Measurements from ENCODE around the gene KCNJ3. TPM values are rescaled to one million over a fixed set of nuclear protein-coding genes. Genes with fewer than 3 reads are reported as not detected.
A peak's percentile ranks its signal among the peaks of the same experiment; 100 is the strongest.

Gene KCNJ3
- total RNA-seq (2016; rRNA removed; fragmentation: Illumina TruSeq; extraction: Trizol) (not detected in 2 replicates), polyA plus RNA-seq (2011; rRNA removed) (not detected in 2 replicates), polyA minus RNA-seq (2011; rRNA and poly(A)+ RNA removed; ENCODE audit: low replicate concordance) (not detected in 2 replicates), Bru-seq, nascent RNA (percentile 2 among the genes with signal in this experiment), BruChase-seq, experiment 1, labeled RNA remaining after a 6-hour chase (not detected), BruChase-seq, experiment 2, labeled RNA remaining after a 2-hour chase (percentile 1 among the genes with signal in this experiment)
- total RNA-seq (2016; cell fraction: cytosol; rRNA removed; fragmentation: Illumina TruSeq; extraction: Trizol; ENCODE audit: low read depth): not detected in 2 replicates
- not detected in 2 replicates for total RNA-seq (2016; cell fraction: insoluble cytoplasmic fraction; rRNA removed; fragmentation: Illumina TruSeq; extraction: Trizol)
- not detected in 2 replicates for total RNA-seq (2016; cell fraction: membrane; rRNA removed; fragmentation: Illumina TruSeq; extraction: Trizol)
- not detected in 2 replicates for total RNA-seq (2016; cell fraction: nucleus; rRNA removed; fragmentation: Illumina TruSeq; extraction: Trizol)
- polyA plus RNA-seq (2011; cell fraction: cytosol; rRNA removed): not detected in 2 replicates
- polyA plus RNA-seq (2011; cell fraction: nucleus; rRNA removed): not detected in 2 replicates
- not detected in 2 replicates for polyA plus RNA-seq (2012)
- polyA plus RNA-seq (2016; cell fraction: cytosol; fragmentation: Illumina TruSeq; extraction: Trizol; ENCODE audit: low read depth): not detected in 2 replicates
- polyA plus RNA-seq (2016; cell fraction: insoluble cytoplasmic fraction; fragmentation: Illumina TruSeq; extraction: Trizol; ENCODE audit: low read depth): not detected in 2 replicates
- polyA plus RNA-seq (2016; cell fraction: membrane; fragmentation: Illumina TruSeq; extraction: Trizol; ENCODE audit: low read depth): not detected in 2 replicates
- polyA plus RNA-seq (2016; cell fraction: nucleus; fragmentation: Illumina TruSeq; extraction: Trizol; ENCODE audit: insufficient read depth, low read depth): not detected in 2 replicates
- not detected in 2 replicates for polyA minus RNA-seq (2011; cell fraction: cytosol; rRNA and poly(A)+ RNA removed)
- not detected in 2 replicates for polyA minus RNA-seq (2011; cell fraction: nucleus; rRNA and poly(A)+ RNA removed)
- long read RNA-seq, experiment 1: 0 reads
- long read RNA-seq, experiment 2: 0 reads

- no peaks in the 10 kb centered on the region for H3K36me3 ChIP-seq (replicated peaks in 1 of 2; ENCODE audit: control insufficient read depth in 1 of 2, insufficient read depth in 2 of 2, low read length in 2 of 2)
- no peaks in the 10 kb centered on the region for H3K79me2 ChIP-seq (ENCODE audit: insufficient read depth, low read length)
- in situ Hi-C loops (cut with HindIII; ENCODE audit: extremely low pct_ligation_motif_present, low pct_unique_long_range_greater_than_20kb): no loop called here
- no peaks in the 10 kb centered on the region for H3K4me1 ChIP-seq (ENCODE audit: insufficient read depth, low read length)
- WGBS (ENCODE audit: low lambda C conversion rate): 13% methylated on average over 15 of the region's 16 CpGs
- ChIA-PET POLR2A (no interaction called here), CTCF (ENCODE audit: low intra/inter-chr PET ratio, low total read pairs) (no interaction called here)
- H3K27ac ChIP-seq (ENCODE audit: extremely low read length, insufficient read depth, low read length): no peak within 1 kb of the TSS
- H3K9ac ChIP-seq (ENCODE audit: insufficient read depth, low read depth, low read length): no peak within 1 kb of the TSS
- BruUV-seq (replicated peaks): no TSS peak
- no peaks in the 10 kb centered on the region for H4K20me1 ChIP-seq (ENCODE audit: insufficient read depth, low read length)
- peaks cover 0 to 20% of the 10 kb centered on the region in 2 experiments; a peak in 3 of 5 replicates for H3K27me3 ChIP-seq (ENCODE audit: control insufficient read depth in 1 of 2, insufficient read depth in 2 of 2, low read length in 2 of 2)
- FAIRE-seq (no peak), ATAC-seq (peak; percentile 36), DNase-seq (ENCODE audit: low spot score) (no peak)
- peak within 1 kb of the TSS in 1 of 3 experiments; percentile 23; a peak in 1 of 6 replicates for H3K4me3 ChIP-seq (replicated peaks in 1 of 3; ENCODE audit: insufficient read depth in 1 of 3, low read depth in 2 of 3, low read length in 3 of 3)
- H3K4me2 ChIP-seq (ENCODE audit: low read depth, low read length): peak within 1 kb of the TSS; percentile 41; the same call in 1 of the 2 replicates
- no peak within 1 kb of the TSS for H2AFZ ChIP-seq (ENCODE audit: low read length)
- intact Hi-C loops (cut with micrococcal nuclease; ENCODE audit: unreplicated experiment): no loop called here
- no peaks in the 10 kb centered on the region for H3K9me3 ChIP-seq (ENCODE audit: low read length)
- TF ChIP-seq RAD21 (CRISPR knock-in tag; IDR thresholded peaks at IDR 0.05) (no peak), ZKSCAN5 (CRISPR knock-in tag; IDR thresholded peaks at IDR 0.05) (no peak), CCDC6 (CRISPR knock-in tag; IDR thresholded peaks at IDR 0.05) (no peak), HDAC1 (CRISPR knock-in tag; IDR thresholded peaks at IDR 0.05) (no peak), ZNF430 (CRISPR knock-in tag; IDR thresholded peaks at IDR 0.05) (no peak), TBX3 (IDR thresholded peaks at IDR 0.05; ENCODE audit: borderline replicate concordance) (no peak), ZNF12 (CRISPR knock-in tag; IDR thresholded peaks at IDR 0.05) (no peak), IRF9 (CRISPR knock-in tag; IDR thresholded peaks at IDR 0.05; ENCODE audit: borderline replicate concordance) (no peak), ZNF260 (CRISPR knock-in tag; IDR thresholded peaks at IDR 0.05; ENCODE audit: borderline replicate concordance, low read depth) (no peak), ZBTB37 (CRISPR knock-in tag; IDR thresholded peaks at IDR 0.05) (no peak), ZNF282 (IDR thresholded peaks at IDR 0.05; ENCODE audit: partially characterized antibody) (no peak), SP2 (CRISPR knock-in tag; IDR thresholded peaks at IDR 0.05) (no peak), SNAPC4 (CRISPR knock-in tag; IDR thresholded peaks at IDR 0.05) (no peak)
Observed at GRCh38 chr2:154698296-154698720, at the start of gene KCNJ3. Gene KCNJ3 (plus strand): TSS chr2:154698695. CDS start chr2:154698776, 81 bp downstream.
